IMR-90 (cell line): ENCODE data around the gene SUDS3. TPM values are rescaled to one million over a fixed set of nuclear protein-coding genes. Genes with fewer than 3 reads are reported as not detected.

Experiments used
- ATAC-seq: fragments of 200-7000 bp; cut with Tn5 transposase; 2 replicates; pipeline ENCODE4 v1.9.1; 2020; ENCODE audit warnings: low read depth, mild to moderate bottlenecking, moderate library complexity
- BruUV-seq: library from RNA; stranded (reverse); fragments of 400-500 nt; replicated peaks from 2 replicates; lab custom pipeline; 2021; lab: Mats Ljungman, UMichigan
- CTCF ChIA-PET: fragments of 300-600 bp; formaldehyde crosslinking; extraction: SDS; loops from one replicate; lab custom pipeline; 2021; ENCODE audit warnings: antibody characterized with exemption; lab: Yijun Ruan, JAX
- POLR2A ChIA-PET: fragments of 300-600 bp; sonication (Branson Sonifier 250); formaldehyde crosslinking; loops from one replicate; lab custom pipeline; 2022; ENCODE audit warnings: antibody characterized with exemption; ENCODE audit not compliant: unreplicated experiment; lab: Charles Lee
- DNase-seq: peaks from one replicate; pipeline ENCODE4 v3.0.0; 2013
- H2AFZ ChIP-seq: replicated peaks from 2 replicates; pipeline ENCODE3; 2013; ENCODE audit warnings: low read length, mild to moderate bottlenecking; ENCODE audit not compliant: poor library complexity
- H2AK5ac ChIP-seq: 2 replicates; pipeline ENCODE4 v1.6.1; 2013; ENCODE audit warnings: low read depth, low read length, inconsistent platforms
- H2AK9ac ChIP-seq: replicated peaks from 2 replicates; pipeline ENCODE3; 2013; ENCODE audit warnings: mild to moderate bottlenecking, low read depth, low read length, moderate library complexity; ENCODE audit not compliant: poor library complexity
- H2BK120ac ChIP-seq: 2 replicates; pipeline ENCODE4 v1.6.1; 2013; ENCODE audit warnings: low read depth, low read length, inconsistent platforms
- H2BK15ac ChIP-seq: 3 replicates; pipeline ENCODE4 v1.6.1; 2013; ENCODE audit warnings: low read depth, low read length, inconsistent platforms
- H2BK20ac ChIP-seq: 2 replicates; pipeline ENCODE4 v1.6.1; 2013; ENCODE audit warnings: low read depth, mild to moderate bottlenecking, inconsistent platforms, low read length, moderate library complexity
- H2BK5ac ChIP-seq: 2 replicates; pipeline ENCODE4 v1.6.1; 2013; ENCODE audit warnings: mild to moderate bottlenecking, low read depth, low read length, inconsistent platforms; ENCODE audit not compliant: poor library complexity, severe bottlenecking
- H3K14ac ChIP-seq: replicated peaks from 2 replicates; pipeline ENCODE4 v1.6.1; 2013; ENCODE audit warnings: low read depth, low read length, inconsistent platforms
- H3K18ac ChIP-seq: 2 replicates; pipeline ENCODE4 v1.6.1; 2013; ENCODE audit warnings: low read depth, low read length, control low read depth
- H3K23ac ChIP-seq: 2 replicates; pipeline ENCODE4 v1.6.1; 2013; ENCODE audit warnings: low read depth, low read length, inconsistent platforms
- H3K27ac ChIP-seq: 2 replicates; pipeline ENCODE4 v1.5.1; 2013; ENCODE audit warnings: mild to moderate bottlenecking, control low read depth, low read length; ENCODE audit not compliant: insufficient read depth
- H3K27me3 ChIP-seq: 2 replicates; pipeline ENCODE4 v1.6.1; 2013; ENCODE audit warnings: low read length; ENCODE audit not compliant: control insufficient read depth, insufficient read depth
- H3K36me3 ChIP-seq: 2 replicates; pipeline ENCODE4 v1.6.1; 2013; ENCODE audit warnings: low read length, mixed read lengths; ENCODE audit not compliant: control insufficient read depth, insufficient read depth
- H3K4ac ChIP-seq: 2 replicates; pipeline ENCODE4 v1.6.1; 2013; ENCODE audit warnings: low read depth, low read length, inconsistent platforms
- H3K4me1 ChIP-seq: 2 replicates; pipeline ENCODE4 v1.6.1; 2013; ENCODE audit warnings: low read length, mixed read lengths; ENCODE audit not compliant: control insufficient read depth, insufficient read depth
- H3K4me2 ChIP-seq: 2 replicates; pipeline ENCODE4 v1.6.1; 2013; ENCODE audit warnings: low read depth, mild to moderate bottlenecking, control low read depth, low read length, moderate library complexity
- H3K4me3 ChIP-seq: 2 replicates; pipeline ENCODE4 v1.5.1; 2013; ENCODE audit warnings: low read depth, mild to moderate bottlenecking, control low read depth, low read length, moderate library complexity; ENCODE audit not compliant: insufficient read depth
- H3K56ac ChIP-seq: 2 replicates; pipeline ENCODE4 v1.6.1; 2013; ENCODE audit warnings: low read length, inconsistent platforms; ENCODE audit not compliant: insufficient read depth; ENCODE audit errors: extremely low read depth
- H3K79me1 ChIP-seq, 2 experiments: 2 replicates each; pipeline ENCODE4 v1.6.1; 2013; ENCODE audit warnings: low read length in 2 of 2, inconsistent platforms in 1 of 2, low read depth in 1 of 2
- H3K9ac ChIP-seq: 2 replicates; pipeline ENCODE4 v1.6.1; 2013; ENCODE audit warnings: low read depth, low read length, control low read depth
- H3K9me1 ChIP-seq: 2 replicates; pipeline ENCODE4 v1.6.1; 2013; ENCODE audit warnings: low read length, inconsistent platforms; ENCODE audit not compliant: insufficient read depth
- H3K9me3 ChIP-seq: 2 replicates; pipeline ENCODE4 v1.6.1; 2013; ENCODE audit warnings: low read length; ENCODE audit not compliant: control insufficient read depth, insufficient read depth
- H4K20me1 ChIP-seq: 2 replicates; pipeline ENCODE4 v1.6.1; 2013; ENCODE audit warnings: low read length, inconsistent platforms; ENCODE audit not compliant: insufficient read depth
- H4K5ac ChIP-seq: 2 replicates; pipeline ENCODE4 v1.6.1; 2013; ENCODE audit warnings: mild to moderate bottlenecking, low read depth, low read length, control low read depth
- H4K8ac ChIP-seq, 2 experiments: 2 replicates each; pipeline ENCODE4 v1.6.1; 2013; ENCODE audit warnings: low read depth in 2 of 2, low read length in 2 of 2, control low read depth in 1 of 2, inconsistent platforms in 1 of 2
- H4K91ac ChIP-seq: 2 replicates; pipeline ENCODE4 v1.6.1; 2013; ENCODE audit warnings: low read depth, low read length, inconsistent platforms; ENCODE audit not compliant: insufficient read depth
- BHLHE40 ChIP-seq: fragments of 150-350 bp; IDR thresholded peaks from 2 replicates; pipeline ENCODE4 v1.6.1; 2016; ENCODE audit warnings: mild to moderate bottlenecking, low read depth, low read length
- ELK1 ChIP-seq: fragments of 150-350 bp; IDR thresholded peaks from 2 replicates; pipeline ENCODE4 v1.6.1; 2016; ENCODE audit warnings: low read depth, mild to moderate bottlenecking, low read length, moderate library complexity, borderline replicate concordance
- MAFK ChIP-seq: IDR thresholded peaks from 2 replicates; pipeline ENCODE4 v1.6.1; 2012; ENCODE audit warnings: low read depth, low read length, improper control_type of control experiment
- POLR2A ChIP-seq: IDR thresholded peaks from 2 replicates; pipeline ENCODE4 v1.6.1; 2012; ENCODE audit warnings: mild to moderate bottlenecking, low read depth, low read length
- RCOR1 ChIP-seq: IDR thresholded peaks from 2 replicates; pipeline ENCODE4 v1.6.1; 2012; ENCODE audit warnings: mild to moderate bottlenecking, low read length, improper control_type of control experiment; ENCODE audit not compliant: insufficient replicate concordance
- RFX5 ChIP-seq: IDR thresholded peaks from 2 replicates; pipeline ENCODE4 v1.8.0; 2012; ENCODE audit warnings: low read depth, mild to moderate bottlenecking, low read length, moderate library complexity
- USF2 ChIP-seq: fragments of 150-350 bp; IDR thresholded peaks from 2 replicates; pipeline ENCODE4 v1.6.1; 2017; ENCODE audit warnings: mild to moderate bottlenecking, antibody characterized with exemption, low read length, low read depth
- WGBS, 2 experiments: methylation state at CpG; one replicate each; pipeline versions ENCODE4 v1.1.5 to v1.1.7; 2013; ENCODE audit warnings: missing lambda C conversion rate in 2 of 2; ENCODE audit not compliant: insufficient read length in 1 of 2; ENCODE audit errors: extremely low coverage in 2 of 2; 5-methylcytosine and 5-hydroxymethylcytosine counted together
- dilution Hi-C: fragments of 300-500 bp; cut with HindIII; formaldehyde crosslinking; loops from one replicate; pipeline ENCODE4 v1.14.3; 2018; ENCODE audit warnings: low sequenced_read_pairs; ENCODE audit not compliant: unreplicated experiment
- in situ Hi-C: fragments of 300-500 bp; cut with MboI; formaldehyde crosslinking; loops from 3 replicates; pipeline ENCODE4 v1.14.3; 2019; ENCODE audit warnings: low sequenced_read_pairs, inconsistent platforms, mixed read lengths
- intact Hi-C: fragments of 100-400 bp; cut with micrococcal nuclease; formaldehyde crosslinking; loops from 2 replicates; pipeline ENCODE4 v1.10.0; 2022
- polyA plus RNA-seq, 3 experiments: library from polyadenylated mRNA; depleted of rRNA; stranded (reverse); fragments of >200 nt; gene quantifications; 2 replicates each; pipeline ENCODE4 v1.2.3, GENCODE V29; 2012; ENCODE audit warnings: low replicate concordance in 1 of 3
- total RNA-seq: library from RNA; depleted of rRNA; stranded (reverse); fragments of >200 nt; gene quantifications from 2 replicates; pipeline ENCODE4 v1.2.3, GENCODE V29; 2012
- TF ChIP-seq, protein P1 (sequence below): conservative IDR thresholded peaks from 2 replicates; pipeline ENCODE4 v1.5.1; 2012; ENCODE audit warnings: mild to moderate bottlenecking, low read depth, low read length, improper control_type of control experiment

Gene SUDS3
- total and polyA plus RNA-seq, 2 of the 4 experiments (the other 2 are of a cell fraction): 13.4 to 13.8 TPM

- no peak for TF ChIP-seq MAFK
- no peak for TF ChIP-seq RCOR1
- no peak for TF ChIP-seq POLR2A
- TF ChIP-seq RFX5: no peak
- no peak for TF ChIP-seq BHLHE40
- TF ChIP-seq, protein P1, sequence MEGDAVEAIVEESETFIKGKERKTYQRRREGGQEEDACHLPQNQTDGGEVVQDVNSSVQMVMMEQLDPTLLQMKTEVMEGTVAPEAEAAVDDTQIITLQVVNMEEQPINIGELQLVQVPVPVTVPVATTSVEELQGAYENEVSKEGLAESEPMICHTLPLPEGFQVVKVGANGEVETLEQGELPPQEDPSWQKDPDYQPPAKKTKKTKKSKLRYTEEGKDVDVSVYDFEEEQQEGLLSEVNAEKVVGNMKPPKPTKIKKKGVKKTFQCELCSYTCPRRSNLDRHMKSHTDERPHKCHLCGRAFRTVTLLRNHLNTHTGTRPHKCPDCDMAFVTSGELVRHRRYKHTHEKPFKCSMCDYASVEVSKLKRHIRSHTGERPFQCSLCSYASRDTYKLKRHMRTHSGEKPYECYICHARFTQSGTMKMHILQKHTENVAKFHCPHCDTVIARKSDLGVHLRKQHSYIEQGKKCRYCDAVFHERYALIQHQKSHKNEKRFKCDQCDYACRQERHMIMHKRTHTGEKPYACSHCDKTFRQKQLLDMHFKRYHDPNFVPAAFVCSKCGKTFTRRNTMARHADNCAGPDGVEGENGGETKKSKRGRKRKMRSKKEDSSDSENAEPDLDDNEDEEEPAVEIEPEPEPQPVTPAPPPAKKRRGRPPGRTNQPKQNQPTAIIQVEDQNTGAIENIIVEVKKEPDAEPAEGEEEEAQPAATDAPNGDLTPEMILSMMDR: no peak
- no peak for TF ChIP-seq ELK1
- TF ChIP-seq USF2: no peak
- BruUV-seq: no TSS peak
- Histone ChIP-seq H3K27me3 (no peaks in the 10 kb centered on the region), H3K4me1 (no peaks in the 10 kb centered on the region), H4K91ac (no peak overlapping the region), H3K27ac (no peak overlapping the region), H3K23ac (no peak overlapping the region), H2BK20ac (no peak overlapping the region), H3K9me1 (no peaks in the 10 kb centered on the region), H3K9ac (no peak overlapping the region), H3K4me3 (no peak overlapping the region), H2AK5ac (no peak overlapping the region), H3K18ac (no peak overlapping the region), H4K20me1 (no peaks in the 10 kb centered on the region), H3K4me2 (no peak overlapping the region), H3K9me3 (no peaks in the 10 kb centered on the region), H3K4ac (no peak overlapping the region), H2AFZ (no peak overlapping the region), H2BK120ac (no peak overlapping the region), H4K5ac (no peak overlapping the region), H3K36me3 (no peaks in the 10 kb centered on the region), H3K14ac (no peak overlapping the region), H2BK5ac (no peak overlapping the region), H4K8ac (no peak overlapping the region), H2BK15ac (no peak overlapping the region), H2AK9ac (no peak overlapping the region), H3K56ac (no peak overlapping the region), H3K79me1 (no peaks in the 10 kb centered on the region)
- WGBS, 2 experiments: no CpG with 5 or more reads among the region's 4 CpGs
- intact Hi-C loops: no loop called here
- DNase-seq (no peak), ATAC-seq (no peak)
- in situ Hi-C loops: no loop called here
- dilution Hi-C loops: no loop called here
- ChIA-PET CTCF (no interaction called here), POLR2A (no interaction called here)
Measured at GRCh38 chr12:118430516-118430915, 54.2 kb downstream of the SUDS3 start.
